ENCODE measurements around the gene CDX4. TPM values are rescaled to one million over a fixed set of nuclear protein-coding genes. Genes with fewer than 3 reads are reported as not detected.

The CDX4 gene
- total and polyA plus RNA-seq, 9 of the 15 experiments (the other 6 are each of a cell fraction or from before 2014, with no cell fraction given) = not detected

GRCh38 chrX:73398185-73398914 is 48.5 kb upstream of the CDX4 start:
- WGBS (ENCODE audit: insufficient coverage, low coverage, missing lambda C conversion rate) = 0% methylated on average over 2 of the region's 2 CpGs
- Histone ChIP-seq H3K27ac (ENCODE audit: extremely low read depth, low read depth, low read length) (no peak overlapping the region), H3K27me3 (ENCODE audit: control insufficient read depth in 2 of 2, insufficient read depth in 2 of 2, low read length in 2 of 2) (no peaks in the 10 kb centered on the region), H3K36me3 (ENCODE audit: control insufficient read depth, insufficient read depth, low read length) (no peaks in the 10 kb centered on the region), H3K4me1 (replicated peaks in 1 of 2; ENCODE audit: control insufficient read depth in 2 of 2, insufficient read depth in 2 of 2, low read length in 2 of 2) (no peaks in the 10 kb centered on the region), H4K20me1 (replicated peaks; ENCODE audit: control insufficient read depth, insufficient read depth, low read length) (no peaks in the 10 kb centered on the region), H3K9me1 (ENCODE audit: control insufficient read depth, insufficient read depth, low read length) (no peaks in the 10 kb centered on the region), H3K79me2 (ENCODE audit: control insufficient read depth, insufficient read depth, low read length) (no peaks in the 10 kb centered on the region), H2AFZ (ENCODE audit: low read depth, low read length) (no peak overlapping the region), H3K4me3 (no peak overlapping the region), H3K9me3 (replicated peaks; ENCODE audit: control insufficient read depth, insufficient read depth, low read depth, low read length) (no peaks in the 10 kb centered on the region), H3K9ac (ENCODE audit: insufficient read depth in 1 of 2, low read depth in 2 of 2, low read length in 2 of 2) (no peak overlapping the region), H3K4me2 (ENCODE audit: insufficient read depth, low read length) (no peak overlapping the region)
- no peak for ATAC-seq
- in situ Hi-C loops (cut with MboI) = no loop called here
- no TSS peak for BruUV-seq (replicated peaks)
- TF ChIP-seq ZNF592 (IDR thresholded peaks at IDR 0.05) (no peak), ZNF24 (IDR thresholded peaks at IDR 0.05) (no peak), NFIC (IDR thresholded peaks at IDR 0.05) (no peak), HMG20B (CRISPR knock-in tag; IDR thresholded peaks at IDR 0.05) (no peak), EGR1 (conservative IDR thresholded peaks at IDR 0.05) (no peak), CGGBP1 (CRISPR knock-in tag; IDR thresholded peaks at IDR 0.05) (no peak), NR2C2 (CRISPR knock-in tag; IDR thresholded peaks at IDR 0.05) (no peak), NR2C2 (tag; IDR thresholded peaks at IDR 0.05) (no peak), RFX7 (CRISPR knock-in tag; IDR thresholded peaks at IDR 0.05) (no peak), FIP1L1 (IDR thresholded peaks at IDR 0.05; ENCODE audit: low read depth, low read length, poor library complexity, severe bottlenecking) (no peak), RFX5 (IDR thresholded peaks at IDR 0.05; ENCODE audit: low read depth, low read length) (no peak), PHF20 (IDR thresholded peaks at IDR 0.05; ENCODE audit: partially characterized antibody) (no peak), ZNF134 (CRISPR knock-in tag; conservative IDR thresholded peaks at IDR 0.05) (no peak), ARID1B (IDR thresholded peaks at IDR 0.05) (no peak), SRSF1 (IDR thresholded peaks at IDR 0.05; ENCODE audit: low read depth, low read length) (no peak), MBD1 (CRISPR knock-in tag; IDR thresholded peaks at IDR 0.05) (no peak), CHD4 (IDR thresholded peaks at IDR 0.05; ENCODE audit: insufficient read depth, insufficient replicate concordance, low read depth, low read length, poor library complexity, severe bottlenecking) (no peak), ZNF3 (CRISPR knock-in tag; IDR thresholded peaks at IDR 0.05) (no peak), SETDB1 (IDR thresholded peaks at IDR 0.05; ENCODE audit: low read length) (no peak)
- FAIRE-seq = no peak
- no peak for DNase-seq (ENCODE audit: extremely low read depth in 1 of 4, low spot score in 3 of 4)
- intact Hi-C loops (cut with micrococcal nuclease) = no loop called here
- POLR2A ChIA-PET = no interaction called here
- CTCF ChIA-PET (ENCODE audit: low intra/inter-chr PET ratio) = no interaction called here

All from K562 (cell line).